ENCODE measurements around the gene ABHD12. TPM values are rescaled to one million over a fixed set of nuclear protein-coding genes. Genes with fewer than 3 reads are reported as not detected.
A peak's percentile ranks its signal among the peaks of the same experiment; 100 is the strongest.

ABHD12 gene
- total and polyA plus RNA-seq, 3 experiments from 2014 or later, result 27.3 to 35.0 (median 27.6) TPM

- no peaks in the 10 kb centered on the region for H3K9me3 ChIP-seq (ENCODE audit: low read length)
- ChIA-PET POLR2A (no interaction called here), CTCF (no interaction called here)
- no peaks in the 10 kb centered on the region for H3K36me3 ChIP-seq (ENCODE audit: insufficient read depth, low read length)
- H3K27ac ChIP-seq (ENCODE audit: low read depth, low read length), result no peak overlapping the region
- no peaks in the 10 kb centered on the region for H3K4me1 ChIP-seq (ENCODE audit: insufficient read depth, low read length)
- no peaks in the 10 kb centered on the region for H3K27me3 Mint-ChIP-seq
- H3K27me3 ChIP-seq (ENCODE audit: insufficient read depth, low read length, poor library complexity, severe bottlenecking), result no peaks in the 10 kb centered on the region
- no peak overlapping the region for H3K27ac Mint-ChIP-seq
- H3K4me1 Mint-ChIP-seq, result peaks cover 9 to 24% (median 17%) of the 10 kb centered on the region in 3 donors
- peaks cover 1 to 7% (median 6%) of the 10 kb centered on the region in 3 donors for H3K36me3 Mint-ChIP-seq
- no peak for DNase-seq
- no peaks in the 10 kb centered on the region for H3K9me3 Mint-ChIP-seq
- H3K4me3 Mint-ChIP-seq, result no peak overlapping the region
- no peak overlapping the region for H3K4me3 ChIP-seq (ENCODE audit: low read length)
Observed at GRCh38 chr20:25368976-25369375, 21.7 kb downstream of the ABHD12 start.

GRCh38 chr20:25368526-25368925 is 22.1 kb downstream of the ABHD12 start:
- no peaks in the 10 kb centered on the region for H3K9me3 ChIP-seq (ENCODE audit: low read length)
- no peak for DNase-seq
- Mint-ChIP-seq H3K27me3 (no peaks in the 10 kb centered on the region), H3K4me1 (peaks cover 8 to 22% (median 18%) of the 10 kb centered on the region in 3 donors), H3K36me3 (peaks cover 1 to 5% (median 5%) of the 10 kb centered on the region in 3 donors), H3K27ac (peak overlapping the region in 1 of 8 donors; percentile 49), H3K4me3 (no peak overlapping the region), H3K9me3 (no peaks in the 10 kb centered on the region)
- ChIA-PET CTCF (no interaction called here), POLR2A (no interaction called here)
- H3K4me1 ChIP-seq (ENCODE audit: insufficient read depth, low read length), result no peaks in the 10 kb centered on the region
- H3K36me3 ChIP-seq (ENCODE audit: insufficient read depth, low read length), result no peaks in the 10 kb centered on the region
- H3K4me3 ChIP-seq (ENCODE audit: low read length), result no peak overlapping the region
- H3K27ac ChIP-seq (ENCODE audit: low read depth, low read length), result no peak overlapping the region
- no peaks in the 10 kb centered on the region for H3K27me3 ChIP-seq (ENCODE audit: insufficient read depth, low read length, poor library complexity, severe bottlenecking)

GRCh38 chr20:25364879-25365699 is 25.5 kb downstream of the ABHD12 start:
- Mint-ChIP-seq H3K27ac (no peak overlapping the region), H3K4me3 (no peak overlapping the region), H3K27me3 (no peaks in the 10 kb centered on the region), H3K4me1 (peaks cover 1 to 21% (median 10%) of the 10 kb centered on the region in 3 donors), H3K36me3 (peaks cover 0 to 4% (median 3%) of the 10 kb centered on the region in 3 donors), H3K9me3 (no peaks in the 10 kb centered on the region)
- Histone ChIP-seq H3K4me3 (ENCODE audit: low read length) (no peak overlapping the region), H3K4me1 (ENCODE audit: insufficient read depth, low read length) (no peaks in the 10 kb centered on the region), H3K9me3 (ENCODE audit: low read length) (no peaks in the 10 kb centered on the region), H3K27me3 (ENCODE audit: insufficient read depth, low read length, poor library complexity, severe bottlenecking) (no peaks in the 10 kb centered on the region), H3K36me3 (ENCODE audit: insufficient read depth, low read length) (no peaks in the 10 kb centered on the region), H3K27ac (ENCODE audit: low read depth, low read length) (no peak overlapping the region)
- POLR2A ChIA-PET, result no interaction called here
- CTCF ChIA-PET, result no interaction called here
- DNase-seq, result no peak

- peaks cover 0 to 4% (median 3%) of the 10 kb centered on the region in 3 donors for H3K36me3 Mint-ChIP-seq
- Histone ChIP-seq H3K27ac (ENCODE audit: low read depth, low read length) (no peak overlapping the region), H3K9me3 (ENCODE audit: low read length) (no peaks in the 10 kb centered on the region), H3K27me3 (ENCODE audit: insufficient read depth, low read length, poor library complexity, severe bottlenecking) (no peaks in the 10 kb centered on the region), H3K4me1 (ENCODE audit: insufficient read depth, low read length) (no peaks in the 10 kb centered on the region), H3K4me3 (ENCODE audit: low read length) (no peak overlapping the region), H3K36me3 (ENCODE audit: insufficient read depth, low read length) (no peaks in the 10 kb centered on the region)
- no peaks in the 10 kb centered on the region for H3K27me3 Mint-ChIP-seq
- ChIA-PET POLR2A (no interaction called here), CTCF (no interaction called here)
- no peak overlapping the region for H3K4me3 Mint-ChIP-seq
- H3K9me3 Mint-ChIP-seq, result no peaks in the 10 kb centered on the region
- no peak for DNase-seq
- H3K27ac Mint-ChIP-seq, result peak overlapping the region in 1 of 8 donors; percentile 21
- peaks cover 1 to 19% (median 10%) of the 10 kb centered on the region in 3 donors for H3K4me1 Mint-ChIP-seq
Observed at GRCh38 chr20:25364180-25364788, 26.4 kb downstream of the ABHD12 start.

- Mint-ChIP-seq H3K4me3 (no peak overlapping the region), H3K9me3 (no peaks in the 10 kb centered on the region), H3K27ac (peak overlapping the region in 1 of 8 donors; percentile 66), H3K4me1 (peaks cover 13 to 41% (median 21%) of the 10 kb centered on the region in 3 donors), H3K27me3 (no peaks in the 10 kb centered on the region), H3K36me3 (peaks cover 0 to 3% (median 0%) of the 10 kb centered on the region in 3 donors)
- Histone ChIP-seq H3K4me1 (ENCODE audit: insufficient read depth, low read length) (no peaks in the 10 kb centered on the region), H3K27me3 (ENCODE audit: insufficient read depth, low read length, poor library complexity, severe bottlenecking) (no peaks in the 10 kb centered on the region), H3K27ac (ENCODE audit: low read depth, low read length) (no peak overlapping the region), H3K9me3 (ENCODE audit: low read length) (no peaks in the 10 kb centered on the region), H3K4me3 (ENCODE audit: low read length) (no peak overlapping the region), H3K36me3 (ENCODE audit: insufficient read depth, low read length) (no peaks in the 10 kb centered on the region)
- CTCF ChIA-PET, result no interaction called here
- DNase-seq, result no peak
- POLR2A ChIA-PET, result no interaction called here
Observed at GRCh38 chr20:25361287-25361683, 29.4 kb downstream of the ABHD12 start.

- no peak overlapping the region for H3K4me3 Mint-ChIP-seq
- no peaks in the 10 kb centered on the region for H3K27me3 Mint-ChIP-seq
- H3K27ac Mint-ChIP-seq, result peak overlapping the region in 1 of 8 donors; percentile 66
- no peak overlapping the region for H3K27ac ChIP-seq (ENCODE audit: low read depth, low read length)
- ChIA-PET CTCF (no interaction called here), POLR2A (no interaction called here)
- no peak for DNase-seq
- no peaks in the 10 kb centered on the region for H3K4me1 ChIP-seq (ENCODE audit: insufficient read depth, low read length)
- H3K9me3 ChIP-seq (ENCODE audit: low read length), result no peaks in the 10 kb centered on the region
- no peak overlapping the region for H3K4me3 ChIP-seq (ENCODE audit: low read length)
- peaks cover 0 to 3% (median 0%) of the 10 kb centered on the region in 3 donors for H3K36me3 Mint-ChIP-seq
- no peaks in the 10 kb centered on the region for H3K27me3 ChIP-seq (ENCODE audit: insufficient read depth, low read length, poor library complexity, severe bottlenecking)
- no peaks in the 10 kb centered on the region for H3K9me3 Mint-ChIP-seq
- no peaks in the 10 kb centered on the region for H3K36me3 ChIP-seq (ENCODE audit: insufficient read depth, low read length)
- peaks cover 15 to 46% (median 24%) of the 10 kb centered on the region in 3 donors for H3K4me1 Mint-ChIP-seq
Observed at GRCh38 chr20:25360631-25361286, 29.9 kb downstream of the ABHD12 start.

GRCh38 chr20:25356271-25356933 is 34.2 kb downstream of the ABHD12 start:
- no peaks in the 10 kb centered on the region for H3K9me3 Mint-ChIP-seq
- no peak for DNase-seq
- H3K27ac Mint-ChIP-seq, result peak overlapping the region in 1 of 8 donors; percentile 14
- H3K4me3 Mint-ChIP-seq, result no peak overlapping the region
- H3K27me3 ChIP-seq (ENCODE audit: insufficient read depth, low read length, poor library complexity, severe bottlenecking), result no peaks in the 10 kb centered on the region
- no peak overlapping the region for H3K4me3 ChIP-seq (ENCODE audit: low read length)
- ChIA-PET CTCF (no interaction called here), POLR2A (no interaction called here)
- no peaks in the 10 kb centered on the region for H3K9me3 ChIP-seq (ENCODE audit: low read length)
- no peaks in the 10 kb centered on the region for H3K36me3 ChIP-seq (ENCODE audit: insufficient read depth, low read length)
- H3K36me3 Mint-ChIP-seq, result peaks cover 0 to 1% (median 0%) of the 10 kb centered on the region in 3 donors
- H3K4me1 ChIP-seq (ENCODE audit: insufficient read depth, low read length), result no peaks in the 10 kb centered on the region
- H3K27me3 Mint-ChIP-seq, result no peaks in the 10 kb centered on the region
- peaks cover 27 to 57% (median 41%) of the 10 kb centered on the region in 3 donors for H3K4me1 Mint-ChIP-seq
- no peak overlapping the region for H3K27ac ChIP-seq (ENCODE audit: low read depth, low read length)

Data from CD8-positive, alpha-beta memory T cell (primary cell).